GM12873 (cell line): ENCODE data around the gene PIK3C2A.

Experiments
- CTCF ChIP-seq: IDR thresholded peaks from 2 replicates; pipeline ENCODE4 v1.5.1; 2012; ENCODE audit warnings: low read depth, mild to moderate bottlenecking, moderate library complexity, low read length, control low read depth; ENCODE audit not compliant: insufficient read depth; ENCODE audit errors: missing control alignments

Gene PIK3C2A

DNA sequence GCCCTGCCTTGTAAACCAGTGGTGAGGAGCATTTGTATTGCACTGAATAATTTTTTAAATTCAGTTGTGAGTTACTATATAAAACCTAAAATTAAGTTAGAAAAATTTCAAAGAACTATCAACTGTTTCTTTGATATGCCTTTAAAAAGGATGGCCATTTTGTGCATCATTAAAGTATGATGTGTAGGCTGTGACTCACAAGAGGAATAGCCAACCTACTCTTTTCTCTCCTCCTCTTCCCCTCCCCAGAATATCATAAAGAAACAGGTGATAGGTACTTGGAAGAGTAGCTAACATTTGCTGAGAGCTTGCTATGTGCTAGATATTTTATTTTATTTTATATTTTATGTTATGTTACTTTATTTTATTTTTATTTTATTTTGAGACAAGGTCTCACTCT, 10.6 kb upstream of the PIK3C2A start:
- TF ChIP-seq CTCF = no peak

DNA sequence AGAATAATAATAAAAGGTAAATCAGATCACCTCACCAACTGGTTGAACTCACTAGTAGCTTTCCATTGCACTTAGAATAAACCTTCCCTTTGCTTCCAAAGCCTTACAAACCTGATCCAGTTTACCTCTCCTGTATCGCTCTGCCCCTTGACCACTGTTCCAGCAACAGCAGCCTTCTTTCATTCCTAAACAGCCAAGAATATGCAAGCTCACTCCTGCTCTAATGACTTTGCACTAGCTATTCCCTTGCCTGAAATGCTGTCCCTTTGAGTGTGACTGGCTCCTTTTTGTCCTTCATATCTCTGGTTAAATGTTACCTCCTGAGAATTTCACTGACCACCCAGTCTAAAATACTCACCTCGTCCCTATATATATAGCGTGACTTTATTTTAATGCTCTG, 9.6 kb upstream of the PIK3C2A start:
- no peak for TF ChIP-seq CTCF

DNA sequence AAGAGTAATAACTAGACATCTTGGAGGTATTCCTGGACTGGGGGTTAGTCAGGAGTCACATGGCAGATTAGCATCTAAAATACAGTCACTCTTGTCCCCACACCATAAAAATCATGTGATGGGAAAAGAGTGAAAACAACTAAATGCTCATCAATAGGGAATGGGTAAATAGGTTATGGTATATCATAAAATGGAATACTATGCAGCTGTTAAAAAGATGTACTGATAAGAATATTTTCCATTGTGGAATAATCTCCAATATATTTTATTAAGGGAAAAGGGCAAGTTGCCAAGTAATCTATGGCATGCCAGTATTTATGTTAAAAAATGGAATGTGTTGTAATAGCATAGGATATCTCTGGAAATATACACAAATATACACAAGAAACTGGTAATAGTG, 6.6 kb upstream of the PIK3C2A start:
- no peak for TF ChIP-seq CTCF

DNA sequence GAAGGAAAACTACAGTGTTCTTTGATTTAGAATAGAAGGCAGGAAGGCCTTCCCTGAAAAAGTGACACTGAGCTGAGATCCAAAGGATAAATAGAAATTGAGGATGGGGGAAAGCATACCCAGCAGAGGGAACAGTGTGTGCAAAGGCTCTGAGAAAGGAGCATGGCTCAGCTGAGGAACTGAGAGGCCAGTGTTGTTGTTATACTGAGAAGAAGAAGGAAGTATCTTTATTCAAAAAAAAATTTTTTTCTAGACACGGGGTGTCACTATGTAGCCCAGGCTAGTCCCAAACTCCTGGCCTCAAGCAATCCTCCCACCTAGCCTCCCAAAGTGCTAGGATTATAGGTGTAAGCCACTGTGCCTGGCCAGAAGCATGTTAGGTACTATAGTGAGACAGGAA, 3.5 kb upstream of the PIK3C2A start:
- TF ChIP-seq CTCF = no peak

- TF ChIP-seq CTCF = no peak
Measured at GRCh38 chr11:17209939-17210245, 2.1 kb upstream of the PIK3C2A start.

- no peak for TF ChIP-seq CTCF
Measured at GRCh38 chr11:17208257-17208999, 642 bp upstream of the PIK3C2A start.

- no peak for TF ChIP-seq CTCF
Measured at GRCh38 chr11:17206463-17206862, 1.3 kb downstream of the PIK3C2A start.
